IPS DF 6.9 (cell line): ENCODE data around the gene GIPC3.

Experiments
- DNase-seq: peaks from one replicate; pipeline ENCODE4 v3.0.0-alpha.2; 2013; ENCODE audit warnings: low read depth, low spot score
- H3K27ac ChIP-seq: one replicate; pipeline ENCODE4 v1.5.1; 2013; ENCODE audit warnings: low read length, control low read depth
- H3K27me3 ChIP-seq: 2 replicates; pipeline ENCODE4 v1.6.1; 2013; ENCODE audit warnings: mild to moderate bottlenecking, low read length; ENCODE audit not compliant: control insufficient read depth, insufficient read depth
- H3K36me3 ChIP-seq: 2 replicates; pipeline ENCODE4 v1.6.1; 2013; ENCODE audit warnings: low read length; ENCODE audit not compliant: control insufficient read depth, insufficient read depth
- H3K4me1 ChIP-seq: 2 replicates; pipeline ENCODE4 v1.6.1; 2013; ENCODE audit warnings: low read length; ENCODE audit not compliant: control insufficient read depth, insufficient read depth
- H3K4me3 ChIP-seq: 2 replicates; pipeline ENCODE4 v1.5.1; 2013; ENCODE audit warnings: mild to moderate bottlenecking, low read length
- H3K9me3 ChIP-seq: 2 replicates; pipeline ENCODE4 v1.6.1; 2013; ENCODE audit warnings: low read length, inconsistent platforms; ENCODE audit not compliant: control insufficient read depth, insufficient read depth
- WGBS: extraction: QIAGEN DNeasy Blood & Tissue Kit; methylation state at CpG from one replicate; pipeline ENCODE4 v1.1.7; 2013; ENCODE audit warnings: mixed read lengths, missing lambda C conversion rate; ENCODE audit not compliant: insufficient read length, insufficient coverage; 5-methylcytosine and 5-hydroxymethylcytosine counted together

GIPC3 gene

GRCh38 chr19:3543150-3544057, 41.9 kb upstream of the GIPC3 start:
- Histone ChIP-seq H3K4me1 (peaks cover 3% of the 10 kb centered on the region), H3K9me3 (no peaks in the 10 kb centered on the region), H3K36me3 (peaks cover 14% of the 10 kb centered on the region), H3K4me3 (no peak overlapping the region), H3K27ac (no peak overlapping the region), H3K27me3 (no peaks in the 10 kb centered on the region)
- no CpG with 5 or more reads among the region's 47 CpGs for WGBS
- no peak for DNase-seq

GRCh38 chr19:3544058-3544376, 41.3 kb upstream of the GIPC3 start:
- WGBS = no CpG with 5 or more reads among the region's 9 CpGs
- no peak overlapping the region for H3K27ac ChIP-seq
- H3K4me1 ChIP-seq = 0 out of 2 replicates have a peak, but pooled peaks cover 1% of the 10 kb centered on the region
- no peaks in the 10 kb centered on the region for H3K27me3 ChIP-seq
- H3K36me3 ChIP-seq = peaks cover 14% of the 10 kb centered on the region
- no peak overlapping the region for H3K4me3 ChIP-seq
- DNase-seq = no peak
- no peaks in the 10 kb centered on the region for H3K9me3 ChIP-seq

DNA sequence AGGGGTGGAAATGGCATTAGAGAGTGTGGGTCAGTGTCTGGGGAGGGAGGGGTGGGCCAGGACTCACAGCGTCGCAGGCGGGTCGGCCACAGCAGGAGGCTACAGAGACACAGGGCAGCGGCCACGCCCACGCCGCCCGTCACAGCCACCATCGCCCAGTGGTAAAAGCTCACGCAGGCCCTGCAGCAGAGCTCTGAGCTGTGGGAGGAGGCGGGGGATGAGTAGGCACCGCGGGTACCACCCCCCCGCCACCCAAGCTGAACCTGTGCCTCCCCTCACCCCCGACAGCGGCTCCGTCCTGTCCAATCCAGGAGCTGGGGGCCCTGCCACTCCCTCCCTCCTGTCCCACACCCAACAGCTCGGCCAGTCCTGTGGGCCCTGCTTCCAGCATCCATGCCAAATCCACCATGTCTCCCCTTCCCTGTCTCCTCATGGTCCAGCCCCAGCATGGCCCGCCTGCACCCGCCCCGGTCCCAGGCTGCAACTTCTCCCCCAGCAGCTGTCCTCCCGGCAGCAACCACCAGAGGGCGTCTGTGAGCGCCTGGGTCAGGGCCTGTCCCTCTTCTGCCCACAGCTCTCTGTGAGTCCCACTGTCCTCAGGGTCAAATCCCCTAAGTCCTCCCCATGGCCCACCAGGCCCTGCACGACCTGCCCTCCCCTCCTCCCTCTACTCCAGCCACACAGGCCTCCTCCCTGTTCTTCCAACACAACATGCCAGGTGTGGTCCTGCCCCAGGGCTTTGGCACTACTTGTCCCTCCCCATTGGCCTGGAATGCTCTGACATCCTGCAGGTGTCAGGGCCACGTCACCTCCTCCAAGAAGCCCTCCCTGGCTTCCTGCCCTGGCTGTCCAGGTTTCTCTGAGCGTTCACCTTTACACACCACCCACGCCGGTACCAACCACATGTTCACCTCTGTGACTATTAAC, 40.3 kb upstream of the GIPC3 start:
- DNase-seq = no peak
- WGBS = no CpG with 5 or more reads among the region's 30 CpGs
- Histone ChIP-seq H3K27ac (no peak overlapping the region), H3K9me3 (no peaks in the 10 kb centered on the region), H3K4me3 (no peak overlapping the region), H3K36me3 (peaks cover 14% of the 10 kb centered on the region), H3K27me3 (no peaks in the 10 kb centered on the region), H3K4me1 (no peaks in the 10 kb centered on the region)

DNA sequence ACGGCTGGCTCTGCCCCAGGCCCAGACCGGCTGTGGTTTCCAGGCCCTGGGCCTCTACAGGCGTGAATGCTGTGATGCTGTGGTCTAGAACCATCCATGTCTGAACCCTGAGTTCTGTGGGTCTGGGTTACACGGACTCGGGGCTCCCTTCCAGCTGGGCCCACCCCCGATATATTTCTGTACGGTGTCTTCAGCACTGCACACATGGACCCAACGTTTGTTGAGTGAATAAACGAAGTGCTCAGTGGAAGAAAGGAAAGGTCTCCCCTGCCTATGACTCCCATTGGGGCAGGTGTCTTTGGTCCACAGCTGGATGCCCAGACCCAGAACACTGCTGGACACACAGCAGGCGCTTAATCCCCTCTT, 39.6 kb upstream of the GIPC3 start:
- no CpG with 5 or more reads among the region's 10 CpGs for WGBS
- H3K4me1 ChIP-seq = no peaks in the 10 kb centered on the region
- no peak for DNase-seq
- H3K36me3 ChIP-seq = peaks cover 14% of the 10 kb centered on the region
- H3K4me3 ChIP-seq = no peak overlapping the region
- no peaks in the 10 kb centered on the region for H3K27me3 ChIP-seq
- no peak overlapping the region for H3K27ac ChIP-seq
- H3K9me3 ChIP-seq = no peaks in the 10 kb centered on the region

DNA sequence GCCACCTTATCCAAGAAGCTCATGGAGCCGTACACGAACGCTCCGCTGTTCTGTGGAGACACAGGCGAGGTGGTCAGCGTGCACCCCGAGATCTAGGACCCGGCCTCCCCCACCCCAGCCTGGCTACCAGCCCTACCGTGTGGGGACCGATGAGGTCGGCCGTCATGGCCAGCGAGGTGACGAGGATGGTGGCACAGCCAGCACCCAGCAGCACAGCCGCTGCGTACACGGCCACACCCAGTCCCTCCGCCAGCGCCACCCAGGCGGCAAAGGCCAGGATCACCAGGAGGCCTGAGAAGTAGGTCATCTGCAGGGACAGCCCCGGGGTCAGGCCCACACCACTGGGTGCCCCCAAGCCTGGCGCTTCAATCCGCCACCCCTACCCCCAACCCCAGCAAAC, 39.2 kb upstream of the GIPC3 start:
- no peak for DNase-seq
- no peaks in the 10 kb centered on the region for H3K4me1 ChIP-seq
- H3K9me3 ChIP-seq = no peaks in the 10 kb centered on the region
- no peaks in the 10 kb centered on the region for H3K27me3 ChIP-seq
- no peak overlapping the region for H3K27ac ChIP-seq
- no peak overlapping the region for H3K4me3 ChIP-seq
- peaks cover 14% of the 10 kb centered on the region for H3K36me3 ChIP-seq
- WGBS = no CpG with 5 or more reads among the region's 23 CpGs

DNA sequence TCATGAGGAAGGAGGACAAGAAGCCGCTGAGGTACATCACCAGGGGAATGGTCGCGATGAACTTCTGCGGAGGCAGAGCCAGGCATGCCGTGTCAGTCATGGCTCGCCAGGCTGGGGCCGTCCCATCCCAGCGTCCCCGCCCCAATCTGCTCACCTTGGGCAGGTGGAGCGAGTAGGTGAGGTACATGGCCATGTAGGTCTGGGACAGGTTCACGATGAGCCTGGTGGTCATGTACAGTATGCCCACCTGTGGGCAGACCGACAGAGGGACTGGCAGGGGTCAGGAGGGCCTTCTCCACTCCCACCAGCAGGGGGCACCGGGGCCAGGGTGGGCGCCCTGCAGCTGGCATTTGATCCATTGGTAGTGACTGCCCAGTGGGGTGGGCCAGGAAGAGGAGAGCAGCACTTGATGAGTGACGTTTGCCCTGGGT, 38.0 kb upstream of the GIPC3 start:
- WGBS = no CpG with 5 or more reads among the region's 15 CpGs
- Histone ChIP-seq H3K4me1 (no peaks in the 10 kb centered on the region), H3K4me3 (no peak overlapping the region), H3K36me3 (peaks cover 14% of the 10 kb centered on the region), H3K9me3 (no peaks in the 10 kb centered on the region), H3K27ac (no peak overlapping the region), H3K27me3 (no peaks in the 10 kb centered on the region)
- DNase-seq = no peak

GRCh38 chr19:3547767-3548282, 37.5 kb upstream of the GIPC3 start:
- no peak overlapping the region for H3K4me3 ChIP-seq
- no CpG with 5 or more reads among the region's 36 CpGs for WGBS
- no peak for DNase-seq
- no peak overlapping the region for H3K27ac ChIP-seq
- no peaks in the 10 kb centered on the region for H3K4me1 ChIP-seq
- peaks cover 14% of the 10 kb centered on the region for H3K36me3 ChIP-seq
- H3K27me3 ChIP-seq = no peaks in the 10 kb centered on the region
- H3K9me3 ChIP-seq = no peaks in the 10 kb centered on the region

DNA sequence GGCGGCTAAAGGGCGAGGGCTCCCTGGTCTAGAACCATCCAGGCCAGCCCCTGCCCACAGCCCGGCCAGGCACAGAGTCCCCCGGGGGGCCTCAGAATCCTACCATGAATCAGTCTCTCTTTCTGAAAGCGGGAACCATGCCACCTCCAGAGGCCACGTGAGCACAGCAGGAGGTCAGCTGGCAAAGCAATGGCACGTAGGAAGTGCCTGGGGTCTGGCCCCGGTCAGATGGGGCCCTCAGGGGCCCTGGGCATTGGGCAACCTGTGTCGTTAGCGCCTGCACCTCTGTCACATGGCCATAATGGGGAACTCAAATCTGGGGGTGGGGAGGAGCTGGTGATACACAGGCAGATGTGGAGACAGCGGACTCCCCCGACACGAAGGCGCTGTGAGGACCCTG, 36.7 kb upstream of the GIPC3 start:
- H3K4me3 ChIP-seq = no peak overlapping the region
- WGBS = no CpG with 5 or more reads among the region's 14 CpGs
- H3K27me3 ChIP-seq = no peaks in the 10 kb centered on the region
- H3K4me1 ChIP-seq = no peaks in the 10 kb centered on the region
- no peak overlapping the region for H3K27ac ChIP-seq
- peaks cover 14% of the 10 kb centered on the region for H3K36me3 ChIP-seq
- DNase-seq = no peak
- H3K9me3 ChIP-seq = no peaks in the 10 kb centered on the region

- H3K27me3 ChIP-seq = no peaks in the 10 kb centered on the region
- H3K27ac ChIP-seq = no peak overlapping the region
- WGBS = no CpG with 5 or more reads among the region's 10 CpGs
- H3K4me3 ChIP-seq = no peak overlapping the region
- peaks cover 12% of the 10 kb centered on the region for H3K36me3 ChIP-seq
- no peak for DNase-seq
- no peaks in the 10 kb centered on the region for H3K9me3 ChIP-seq
- no peaks in the 10 kb centered on the region for H3K4me1 ChIP-seq
Observed at GRCh38 chr19:3549816-3550215, 35.5 kb upstream of the GIPC3 start.

- Histone ChIP-seq H3K4me3 (no peak overlapping the region), H3K27me3 (no peaks in the 10 kb centered on the region), H3K4me1 (no peaks in the 10 kb centered on the region), H3K27ac (no peak overlapping the region), H3K9me3 (no peaks in the 10 kb centered on the region), H3K36me3 (peaks cover 9% of the 10 kb centered on the region)
- no CpG with 5 or more reads among the region's 34 CpGs for whole genome bisulfite sequencing
- no peak for DNase-seq
Observed at GRCh38 chr19:3550947-3551791, 34.1 kb upstream of the GIPC3 start.
